GM12873 (cell line): ENCODE data around the gene RAI1.

ENCODE experiments used
- TF ChIP-seq, protein P1 (sequence below): IDR thresholded peaks from 2 replicates; pipeline ENCODE4 v1.5.1; 2012; ENCODE audit warnings: low read depth, mild to moderate bottlenecking, moderate library complexity, low read length, control low read depth; ENCODE audit not compliant: insufficient read depth; ENCODE audit errors: missing control alignments

The RAI1 gene

DNA sequence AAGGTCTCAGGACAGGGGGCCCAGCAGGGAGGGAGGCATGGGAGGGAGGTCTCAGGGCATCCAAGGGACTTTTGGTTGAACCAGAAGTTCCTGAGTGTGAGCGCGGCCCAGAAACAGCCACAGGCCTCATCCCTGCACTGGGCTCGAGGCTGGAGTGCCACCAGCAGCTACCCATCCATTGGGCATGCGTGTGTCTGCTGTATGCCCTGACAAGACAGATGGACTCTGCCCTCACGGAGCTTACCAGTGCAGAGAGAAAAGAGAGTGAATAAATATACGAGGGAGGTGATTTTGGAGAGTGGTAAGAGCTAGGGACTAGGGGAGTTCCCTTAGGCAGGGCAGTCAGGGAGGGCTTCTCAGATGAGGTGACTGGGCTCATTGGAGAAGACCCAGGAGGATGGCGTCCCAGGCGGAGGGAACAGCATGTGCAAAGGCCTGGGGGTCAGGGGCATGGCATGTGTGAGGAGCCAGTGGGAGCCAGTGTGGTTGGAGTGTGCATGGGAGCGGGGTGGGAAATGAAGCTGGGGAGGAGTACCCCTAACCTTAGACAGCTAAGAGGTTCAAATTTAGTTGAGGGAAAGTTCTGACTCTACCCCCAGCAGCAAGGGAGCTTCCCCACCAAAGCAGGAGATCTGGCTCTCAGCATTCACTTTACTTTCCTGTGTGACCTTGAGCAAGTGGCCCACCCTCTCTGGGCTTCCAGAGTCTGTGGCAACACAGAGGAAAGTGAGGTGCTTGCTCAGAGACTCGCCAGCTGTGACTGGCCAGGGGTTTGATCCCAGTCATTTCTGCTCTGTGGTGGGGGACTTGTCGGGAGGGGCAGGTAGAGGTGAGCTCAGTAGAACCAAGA is 80.9 kb downstream of the RAI1 start:
- TF ChIP-seq, protein P1, sequence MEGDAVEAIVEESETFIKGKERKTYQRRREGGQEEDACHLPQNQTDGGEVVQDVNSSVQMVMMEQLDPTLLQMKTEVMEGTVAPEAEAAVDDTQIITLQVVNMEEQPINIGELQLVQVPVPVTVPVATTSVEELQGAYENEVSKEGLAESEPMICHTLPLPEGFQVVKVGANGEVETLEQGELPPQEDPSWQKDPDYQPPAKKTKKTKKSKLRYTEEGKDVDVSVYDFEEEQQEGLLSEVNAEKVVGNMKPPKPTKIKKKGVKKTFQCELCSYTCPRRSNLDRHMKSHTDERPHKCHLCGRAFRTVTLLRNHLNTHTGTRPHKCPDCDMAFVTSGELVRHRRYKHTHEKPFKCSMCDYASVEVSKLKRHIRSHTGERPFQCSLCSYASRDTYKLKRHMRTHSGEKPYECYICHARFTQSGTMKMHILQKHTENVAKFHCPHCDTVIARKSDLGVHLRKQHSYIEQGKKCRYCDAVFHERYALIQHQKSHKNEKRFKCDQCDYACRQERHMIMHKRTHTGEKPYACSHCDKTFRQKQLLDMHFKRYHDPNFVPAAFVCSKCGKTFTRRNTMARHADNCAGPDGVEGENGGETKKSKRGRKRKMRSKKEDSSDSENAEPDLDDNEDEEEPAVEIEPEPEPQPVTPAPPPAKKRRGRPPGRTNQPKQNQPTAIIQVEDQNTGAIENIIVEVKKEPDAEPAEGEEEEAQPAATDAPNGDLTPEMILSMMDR, result no peak

DNA sequence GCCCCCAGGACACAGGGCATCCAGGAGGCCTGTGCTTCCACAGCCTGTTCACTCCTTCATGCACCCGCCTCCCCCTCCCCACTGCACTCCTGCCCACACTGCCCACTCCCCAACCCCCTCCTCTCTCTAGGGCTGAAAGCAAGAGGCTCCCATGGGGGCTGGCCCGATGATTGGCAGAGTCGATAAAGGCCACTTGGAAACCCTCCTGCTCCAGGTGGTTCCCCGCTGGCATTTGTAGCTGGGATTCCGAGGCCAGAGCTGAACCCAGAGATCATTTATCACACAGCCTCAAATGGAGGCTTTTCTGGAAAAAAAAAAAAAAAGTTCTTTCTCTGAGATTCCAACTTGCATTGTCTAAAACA is 81.5 kb downstream of the RAI1 start:
- TF ChIP-seq, protein P1, result no peak

DNA sequence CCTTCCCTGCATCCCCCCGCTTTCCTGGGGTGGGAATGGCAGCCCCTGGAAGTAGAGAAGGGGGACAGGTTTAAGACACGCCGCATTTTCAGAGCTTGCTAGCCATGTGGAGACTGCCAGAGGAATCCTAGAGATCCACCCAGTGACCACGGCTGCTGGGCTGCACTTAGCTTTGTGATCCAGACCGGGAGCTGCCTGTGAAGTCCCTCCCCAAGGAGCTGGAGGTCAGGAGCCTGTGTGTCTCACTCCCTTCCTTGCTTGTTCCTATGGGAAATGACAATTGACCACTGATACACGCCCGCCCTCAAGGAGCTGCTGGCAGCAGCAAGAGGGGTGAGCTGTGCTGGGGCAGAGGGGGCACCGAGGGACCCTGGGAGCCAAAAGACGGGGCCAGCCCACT is 81.9 kb downstream of the RAI1 start:
- TF ChIP-seq, protein P1, result no peak

DNA sequence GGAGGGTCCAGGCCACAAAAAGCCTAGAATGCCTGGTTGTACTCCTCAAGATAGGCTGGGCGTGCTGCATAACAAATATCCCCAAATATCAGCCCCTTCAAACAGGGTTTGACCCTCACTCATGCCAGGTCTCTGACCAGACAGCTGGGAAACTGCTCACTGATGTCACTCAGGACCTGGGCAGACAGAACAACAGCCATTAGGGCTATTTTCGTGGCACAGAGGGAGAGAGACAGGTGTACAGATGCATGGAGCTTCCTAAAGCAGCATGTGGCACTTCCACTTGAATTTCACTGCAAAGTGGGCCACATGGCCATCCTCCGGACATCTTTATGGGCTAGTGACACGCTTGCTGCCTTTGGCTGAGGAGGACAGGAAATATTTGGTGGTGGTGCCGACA is 82.5 kb downstream of the RAI1 start:
- TF ChIP-seq, protein P1, result no peak

DNA sequence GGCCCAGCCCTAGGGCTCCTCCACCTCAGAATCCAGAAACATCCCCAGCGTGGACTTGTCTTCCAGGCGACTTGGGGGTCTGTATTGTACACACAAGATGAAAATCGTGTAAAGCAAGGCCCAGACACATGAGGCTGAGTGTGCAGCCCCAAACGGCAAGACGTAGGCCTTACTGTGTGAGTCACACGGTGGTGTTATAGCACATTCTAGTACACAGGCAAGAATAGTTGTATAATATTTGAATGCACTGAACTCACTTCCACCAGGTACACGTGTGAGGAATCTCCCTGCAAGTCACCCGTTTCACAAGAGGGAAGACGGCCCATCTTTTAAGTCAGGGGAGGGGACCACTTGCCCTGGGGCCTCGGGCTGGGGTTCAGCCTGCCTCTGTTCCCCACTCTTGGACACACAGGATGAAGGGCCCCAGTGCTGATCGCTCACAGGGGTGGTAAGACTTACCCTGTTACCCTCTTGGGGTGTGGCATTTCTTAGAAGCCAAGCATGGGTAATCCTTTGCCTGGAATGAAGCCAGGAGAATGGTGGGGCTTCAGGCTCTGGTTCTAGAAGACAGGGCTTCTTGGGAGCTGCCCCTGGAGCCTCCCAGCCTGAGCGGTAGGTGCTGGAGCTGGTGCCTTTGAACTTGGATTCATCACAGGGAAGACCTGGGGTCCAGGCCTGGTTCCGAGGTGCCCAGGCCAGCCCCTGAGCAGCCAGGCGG is 84.3 kb downstream of the RAI1 start:
- TF ChIP-seq, protein P1, result no peak

DNA sequence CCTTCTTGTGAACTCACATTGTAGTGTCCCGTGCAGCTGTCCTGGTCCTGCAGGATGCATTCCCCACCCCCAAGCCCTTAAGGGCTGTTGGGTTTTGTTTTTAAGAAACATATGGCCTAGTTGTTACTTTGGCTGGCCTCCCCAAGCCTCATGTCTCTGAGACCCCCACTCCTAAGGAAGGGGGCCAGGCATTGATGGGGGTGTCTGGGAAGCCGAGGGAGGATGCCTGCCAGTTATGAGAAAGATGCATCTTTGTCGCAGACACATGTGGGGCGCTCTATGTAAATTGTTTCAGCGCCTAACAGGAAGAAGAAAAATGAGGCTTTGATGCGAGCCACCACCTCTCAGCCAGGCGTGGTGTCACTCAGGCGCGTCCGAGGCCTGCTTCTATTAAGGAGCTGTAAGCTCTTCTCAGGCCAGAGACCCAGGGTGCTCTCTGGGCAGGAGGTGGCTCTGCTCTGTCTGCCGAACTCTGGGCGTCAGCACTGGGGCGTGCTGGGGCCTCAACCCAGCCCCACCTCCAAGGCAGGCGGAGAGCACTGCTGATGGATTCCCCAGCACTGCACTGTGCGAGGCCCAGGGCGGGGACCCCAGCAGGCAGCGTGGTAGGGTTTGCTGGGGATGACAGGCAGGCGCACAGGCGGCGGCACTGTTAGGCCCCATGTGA is 85.0 kb downstream of the RAI1 start:
- TF ChIP-seq, protein P1, result no peak

DNA sequence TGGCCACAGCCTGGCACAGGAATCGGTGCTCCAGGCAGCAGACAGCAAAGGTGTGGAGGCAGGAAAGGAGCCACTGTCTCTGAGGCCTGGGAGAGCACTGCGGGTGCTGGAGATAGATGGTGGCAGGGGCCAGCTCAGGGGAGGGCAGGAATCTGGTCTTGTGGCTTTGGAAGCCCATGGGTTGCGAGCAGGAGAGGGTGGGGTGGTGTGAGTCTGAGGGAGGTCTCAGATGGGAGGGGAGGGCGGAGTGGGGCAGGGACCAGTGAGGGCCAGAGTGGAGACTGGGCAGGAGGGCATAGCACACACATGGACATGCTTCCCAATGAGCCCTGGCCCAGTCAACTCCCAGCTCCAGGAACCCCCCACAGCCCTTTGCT is 85.5 kb downstream of the RAI1 start:
- TF ChIP-seq, protein P1, result no peak
